IMR-90 (cell line): Measurements from ENCODE around the gene PIRT. TPM values are rescaled to one million over a fixed set of nuclear protein-coding genes. Genes with fewer than 3 reads are reported as not detected.

Experiments used
- ATAC-seq: fragments of 200-7000 bp; cut with Tn5 transposase; 2 replicates; pipeline ENCODE4 v1.9.1; 2020; ENCODE audit warnings: low read depth, mild to moderate bottlenecking, moderate library complexity
- BruUV-seq: library from RNA; stranded (reverse); fragments of 400-500 nt; replicated peaks from 2 replicates; lab custom pipeline; 2021; lab: Mats Ljungman, UMichigan
- CTCF ChIA-PET: fragments of 300-600 bp; formaldehyde crosslinking; extraction: SDS; loops from one replicate; lab custom pipeline; 2021; ENCODE audit warnings: antibody characterized with exemption; lab: Yijun Ruan, JAX
- POLR2A ChIA-PET: fragments of 300-600 bp; sonication (Branson Sonifier 250); formaldehyde crosslinking; loops from one replicate; lab custom pipeline; 2022; ENCODE audit warnings: antibody characterized with exemption; ENCODE audit not compliant: unreplicated experiment; lab: Charles Lee
- DNase-seq: peaks from one replicate; pipeline ENCODE4 v3.0.0; 2013
- H2AFZ ChIP-seq: replicated peaks from 2 replicates; pipeline ENCODE3; 2013; ENCODE audit warnings: low read length, mild to moderate bottlenecking; ENCODE audit not compliant: poor library complexity
- H2AK5ac ChIP-seq: 2 replicates; pipeline ENCODE4 v1.6.1; 2013; ENCODE audit warnings: low read depth, low read length, inconsistent platforms
- H2AK9ac ChIP-seq: replicated peaks from 2 replicates; pipeline ENCODE3; 2013; ENCODE audit warnings: mild to moderate bottlenecking, low read depth, low read length, moderate library complexity; ENCODE audit not compliant: poor library complexity
- H2BK120ac ChIP-seq: 2 replicates; pipeline ENCODE4 v1.6.1; 2013; ENCODE audit warnings: low read depth, low read length, inconsistent platforms
- H2BK15ac ChIP-seq: 3 replicates; pipeline ENCODE4 v1.6.1; 2013; ENCODE audit warnings: low read depth, low read length, inconsistent platforms
- H2BK20ac ChIP-seq: 2 replicates; pipeline ENCODE4 v1.6.1; 2013; ENCODE audit warnings: low read depth, mild to moderate bottlenecking, inconsistent platforms, low read length, moderate library complexity
- H2BK5ac ChIP-seq: 2 replicates; pipeline ENCODE4 v1.6.1; 2013; ENCODE audit warnings: mild to moderate bottlenecking, low read depth, low read length, inconsistent platforms; ENCODE audit not compliant: poor library complexity, severe bottlenecking
- H3K14ac ChIP-seq: replicated peaks from 2 replicates; pipeline ENCODE4 v1.6.1; 2013; ENCODE audit warnings: low read depth, low read length, inconsistent platforms
- H3K18ac ChIP-seq: 2 replicates; pipeline ENCODE4 v1.6.1; 2013; ENCODE audit warnings: low read depth, low read length, control low read depth
- H3K23ac ChIP-seq: 2 replicates; pipeline ENCODE4 v1.6.1; 2013; ENCODE audit warnings: low read depth, low read length, inconsistent platforms
- H3K27ac ChIP-seq: 2 replicates; pipeline ENCODE4 v1.5.1; 2013; ENCODE audit warnings: mild to moderate bottlenecking, control low read depth, low read length; ENCODE audit not compliant: insufficient read depth
- H3K27me3 ChIP-seq: 2 replicates; pipeline ENCODE4 v1.6.1; 2013; ENCODE audit warnings: low read length; ENCODE audit not compliant: control insufficient read depth, insufficient read depth
- H3K36me3 ChIP-seq: 2 replicates; pipeline ENCODE4 v1.6.1; 2013; ENCODE audit warnings: low read length, mixed read lengths; ENCODE audit not compliant: control insufficient read depth, insufficient read depth
- H3K4ac ChIP-seq: 2 replicates; pipeline ENCODE4 v1.6.1; 2013; ENCODE audit warnings: low read depth, low read length, inconsistent platforms
- H3K4me1 ChIP-seq: 2 replicates; pipeline ENCODE4 v1.6.1; 2013; ENCODE audit warnings: low read length, mixed read lengths; ENCODE audit not compliant: control insufficient read depth, insufficient read depth
- H3K4me2 ChIP-seq: 2 replicates; pipeline ENCODE4 v1.6.1; 2013; ENCODE audit warnings: low read depth, mild to moderate bottlenecking, control low read depth, low read length, moderate library complexity
- H3K4me3 ChIP-seq: 2 replicates; pipeline ENCODE4 v1.5.1; 2013; ENCODE audit warnings: low read depth, mild to moderate bottlenecking, control low read depth, low read length, moderate library complexity; ENCODE audit not compliant: insufficient read depth
- H3K56ac ChIP-seq: 2 replicates; pipeline ENCODE4 v1.6.1; 2013; ENCODE audit warnings: low read length, inconsistent platforms; ENCODE audit not compliant: insufficient read depth; ENCODE audit errors: extremely low read depth
- H3K79me1 ChIP-seq, 2 experiments: 2 replicates each; pipeline ENCODE4 v1.6.1; 2013; ENCODE audit warnings: low read length in 2 of 2, inconsistent platforms in 1 of 2, low read depth in 1 of 2
- H3K9ac ChIP-seq: 2 replicates; pipeline ENCODE4 v1.6.1; 2013; ENCODE audit warnings: low read depth, low read length, control low read depth
- H3K9me1 ChIP-seq: 2 replicates; pipeline ENCODE4 v1.6.1; 2013; ENCODE audit warnings: low read length, inconsistent platforms; ENCODE audit not compliant: insufficient read depth
- H3K9me3 ChIP-seq: 2 replicates; pipeline ENCODE4 v1.6.1; 2013; ENCODE audit warnings: low read length; ENCODE audit not compliant: control insufficient read depth, insufficient read depth
- H4K20me1 ChIP-seq: 2 replicates; pipeline ENCODE4 v1.6.1; 2013; ENCODE audit warnings: low read length, inconsistent platforms; ENCODE audit not compliant: insufficient read depth
- H4K5ac ChIP-seq: 2 replicates; pipeline ENCODE4 v1.6.1; 2013; ENCODE audit warnings: mild to moderate bottlenecking, low read depth, low read length, control low read depth
- H4K8ac ChIP-seq, 2 experiments: 2 replicates each; pipeline ENCODE4 v1.6.1; 2013; ENCODE audit warnings: low read depth in 2 of 2, low read length in 2 of 2, control low read depth in 1 of 2, inconsistent platforms in 1 of 2
- H4K91ac ChIP-seq: 2 replicates; pipeline ENCODE4 v1.6.1; 2013; ENCODE audit warnings: low read depth, low read length, inconsistent platforms; ENCODE audit not compliant: insufficient read depth
- BHLHE40 ChIP-seq: fragments of 150-350 bp; IDR thresholded peaks from 2 replicates; pipeline ENCODE4 v1.6.1; 2016; ENCODE audit warnings: mild to moderate bottlenecking, low read depth, low read length
- CEBPB ChIP-seq: IDR thresholded peaks from 2 replicates; pipeline ENCODE4 v1.6.1; 2012; ENCODE audit warnings: low read depth, low read length, improper control_type of control experiment
- CHD1 ChIP-seq: IDR thresholded peaks from 2 replicates; pipeline ENCODE4 v1.6.1; 2012; ENCODE audit warnings: low read depth, low read length, improper control_type of control experiment
- FOS ChIP-seq: fragments of 150-350 bp; IDR thresholded peaks from 2 replicates; pipeline ENCODE4 v1.6.1; 2016; ENCODE audit warnings: low read depth, low read length
- MAFK ChIP-seq: IDR thresholded peaks from 2 replicates; pipeline ENCODE4 v1.6.1; 2012; ENCODE audit warnings: low read depth, low read length, improper control_type of control experiment
- MAZ ChIP-seq: IDR thresholded peaks from 2 replicates; pipeline ENCODE4 v1.6.1; 2012; ENCODE audit warnings: low read depth, mild to moderate bottlenecking, low read length, improper control_type of control experiment, moderate library complexity, borderline replicate concordance
- MXI1 ChIP-seq: IDR thresholded peaks from 2 replicates; pipeline ENCODE4 v1.6.1; 2012; ENCODE audit warnings: low read depth, mild to moderate bottlenecking, low read length, moderate library complexity, borderline replicate concordance
- NFE2L2 ChIP-seq: fragments of 150-350 bp; IDR thresholded peaks from 2 replicates; pipeline ENCODE4 v1.6.1; 2016; ENCODE audit warnings: low read depth, mild to moderate bottlenecking, low read length
- POLR2A ChIP-seq: IDR thresholded peaks from 2 replicates; pipeline ENCODE4 v1.6.1; 2012; ENCODE audit warnings: mild to moderate bottlenecking, low read depth, low read length
- RCOR1 ChIP-seq: IDR thresholded peaks from 2 replicates; pipeline ENCODE4 v1.6.1; 2012; ENCODE audit warnings: mild to moderate bottlenecking, low read length, improper control_type of control experiment; ENCODE audit not compliant: insufficient replicate concordance
- RFX5 ChIP-seq: IDR thresholded peaks from 2 replicates; pipeline ENCODE4 v1.8.0; 2012; ENCODE audit warnings: low read depth, mild to moderate bottlenecking, low read length, moderate library complexity
- SMC3 ChIP-seq: fragments of 150-350 bp; IDR thresholded peaks from 2 replicates; pipeline ENCODE4 v1.6.1; 2016; ENCODE audit warnings: low read depth, mild to moderate bottlenecking, antibody characterized with exemption, low read length, moderate library complexity
- WGBS, 2 experiments: methylation state at CpG; one replicate each; pipeline versions ENCODE4 v1.1.5 to v1.1.7; 2013; ENCODE audit warnings: missing lambda C conversion rate in 2 of 2; ENCODE audit not compliant: insufficient read length in 1 of 2; ENCODE audit errors: extremely low coverage in 2 of 2; 5-methylcytosine and 5-hydroxymethylcytosine counted together
- dilution Hi-C: fragments of 300-500 bp; cut with HindIII; formaldehyde crosslinking; loops from one replicate; pipeline ENCODE4 v1.14.3; 2018; ENCODE audit warnings: low sequenced_read_pairs; ENCODE audit not compliant: unreplicated experiment
- in situ Hi-C: fragments of 300-500 bp; cut with MboI; formaldehyde crosslinking; loops from 3 replicates; pipeline ENCODE4 v1.14.3; 2019; ENCODE audit warnings: low sequenced_read_pairs, inconsistent platforms, mixed read lengths
- intact Hi-C: fragments of 100-400 bp; cut with micrococcal nuclease; formaldehyde crosslinking; loops from 2 replicates; pipeline ENCODE4 v1.10.0; 2022
- polyA plus RNA-seq, 3 experiments: library from polyadenylated mRNA; depleted of rRNA; stranded (reverse); fragments of >200 nt; gene quantifications; 2 replicates each; pipeline ENCODE4 v1.2.3, GENCODE V29; 2012; ENCODE audit warnings: low replicate concordance in 1 of 3
- total RNA-seq: library from RNA; depleted of rRNA; stranded (reverse); fragments of >200 nt; gene quantifications from 2 replicates; pipeline ENCODE4 v1.2.3, GENCODE V29; 2012
- TF ChIP-seq, protein P1 (sequence below): fragments of 150-350 bp; IDR thresholded peaks from 2 replicates; pipeline ENCODE4 v1.6.1; 2016; ENCODE audit warnings: low read depth, mild to moderate bottlenecking, low read length, moderate library complexity, borderline replicate concordance
- TF ChIP-seq, protein P2 (sequence below): conservative IDR thresholded peaks from 2 replicates; pipeline ENCODE4 v1.5.1; 2012; ENCODE audit warnings: mild to moderate bottlenecking, low read depth, low read length, improper control_type of control experiment
- TF ChIP-seq, protein P3 (sequence below): fragments of 150-350 bp; IDR thresholded peaks from 2 replicates; pipeline ENCODE4 v1.6.1; 2017; ENCODE audit warnings: mild to moderate bottlenecking, antibody characterized with exemption, low read length, low read depth

PIRT gene
- total and polyA plus RNA-seq, 2 of the 4 experiments (the other 2 are of a cell fraction) = not detected

DNA sequence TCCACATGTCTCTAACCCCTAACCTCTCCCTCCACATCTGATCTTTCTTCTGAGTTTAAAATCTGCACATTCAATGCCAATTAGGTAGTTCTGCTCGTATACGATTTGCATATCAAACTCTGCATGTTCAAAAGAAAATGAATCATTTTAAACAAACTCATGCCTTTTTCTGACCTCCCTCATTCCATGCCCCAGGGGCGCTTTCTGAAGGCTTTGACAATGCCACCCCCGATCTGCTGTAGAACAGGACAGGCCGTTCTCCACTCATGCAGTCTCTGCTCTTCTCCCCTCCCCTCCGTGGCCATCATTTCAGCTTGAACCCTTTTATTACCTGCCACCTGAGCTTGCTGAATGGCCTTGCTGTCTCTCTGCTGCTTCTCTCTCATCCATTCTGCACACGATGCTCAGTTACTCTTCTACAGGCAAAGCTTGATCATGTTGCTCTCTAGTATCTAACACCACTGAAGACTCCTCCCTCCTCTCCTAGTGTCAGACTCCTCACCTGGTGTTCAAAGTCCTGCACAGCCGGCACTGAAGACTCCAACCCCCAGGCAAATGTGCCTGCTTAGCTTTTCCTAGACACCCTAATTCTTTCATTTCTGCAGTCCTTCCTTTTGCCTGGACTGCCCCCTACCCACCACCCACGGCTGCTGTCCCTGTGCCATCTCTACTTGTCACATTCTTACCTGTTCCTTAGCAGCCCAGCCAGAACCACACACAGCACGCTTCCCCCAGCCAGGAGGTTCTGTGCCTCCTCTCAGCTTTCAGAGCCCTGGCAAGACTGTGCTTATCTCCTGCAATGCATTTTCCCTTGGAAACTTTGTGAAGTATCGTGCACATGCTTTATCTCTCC, 40.2 kb downstream of the PIRT start:
- CTCF ChIA-PET = no interaction called here
- ATAC-seq = no peak
- in situ Hi-C loops = no loop called here
- TF ChIP-seq, protein P1, sequence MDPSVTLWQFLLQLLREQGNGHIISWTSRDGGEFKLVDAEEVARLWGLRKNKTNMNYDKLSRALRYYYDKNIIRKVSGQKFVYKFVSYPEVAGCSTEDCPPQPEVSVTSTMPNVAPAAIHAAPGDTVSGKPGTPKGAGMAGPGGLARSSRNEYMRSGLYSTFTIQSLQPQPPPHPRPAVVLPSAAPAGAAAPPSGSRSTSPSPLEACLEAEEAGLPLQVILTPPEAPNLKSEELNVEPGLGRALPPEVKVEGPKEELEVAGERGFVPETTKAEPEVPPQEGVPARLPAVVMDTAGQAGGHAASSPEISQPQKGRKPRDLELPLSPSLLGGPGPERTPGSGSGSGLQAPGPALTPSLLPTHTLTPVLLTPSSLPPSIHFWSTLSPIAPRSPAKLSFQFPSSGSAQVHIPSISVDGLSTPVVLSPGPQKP = no peak
- no peak for TF ChIP-seq MXI1
- TF ChIP-seq MAFK = no peak
- TF ChIP-seq POLR2A = no peak
- no peak for TF ChIP-seq RCOR1
- no peak for TF ChIP-seq CHD1
- TF ChIP-seq, protein P2, sequence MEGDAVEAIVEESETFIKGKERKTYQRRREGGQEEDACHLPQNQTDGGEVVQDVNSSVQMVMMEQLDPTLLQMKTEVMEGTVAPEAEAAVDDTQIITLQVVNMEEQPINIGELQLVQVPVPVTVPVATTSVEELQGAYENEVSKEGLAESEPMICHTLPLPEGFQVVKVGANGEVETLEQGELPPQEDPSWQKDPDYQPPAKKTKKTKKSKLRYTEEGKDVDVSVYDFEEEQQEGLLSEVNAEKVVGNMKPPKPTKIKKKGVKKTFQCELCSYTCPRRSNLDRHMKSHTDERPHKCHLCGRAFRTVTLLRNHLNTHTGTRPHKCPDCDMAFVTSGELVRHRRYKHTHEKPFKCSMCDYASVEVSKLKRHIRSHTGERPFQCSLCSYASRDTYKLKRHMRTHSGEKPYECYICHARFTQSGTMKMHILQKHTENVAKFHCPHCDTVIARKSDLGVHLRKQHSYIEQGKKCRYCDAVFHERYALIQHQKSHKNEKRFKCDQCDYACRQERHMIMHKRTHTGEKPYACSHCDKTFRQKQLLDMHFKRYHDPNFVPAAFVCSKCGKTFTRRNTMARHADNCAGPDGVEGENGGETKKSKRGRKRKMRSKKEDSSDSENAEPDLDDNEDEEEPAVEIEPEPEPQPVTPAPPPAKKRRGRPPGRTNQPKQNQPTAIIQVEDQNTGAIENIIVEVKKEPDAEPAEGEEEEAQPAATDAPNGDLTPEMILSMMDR = no peak
- TF ChIP-seq BHLHE40 = no peak
- TF ChIP-seq, protein P3, sequence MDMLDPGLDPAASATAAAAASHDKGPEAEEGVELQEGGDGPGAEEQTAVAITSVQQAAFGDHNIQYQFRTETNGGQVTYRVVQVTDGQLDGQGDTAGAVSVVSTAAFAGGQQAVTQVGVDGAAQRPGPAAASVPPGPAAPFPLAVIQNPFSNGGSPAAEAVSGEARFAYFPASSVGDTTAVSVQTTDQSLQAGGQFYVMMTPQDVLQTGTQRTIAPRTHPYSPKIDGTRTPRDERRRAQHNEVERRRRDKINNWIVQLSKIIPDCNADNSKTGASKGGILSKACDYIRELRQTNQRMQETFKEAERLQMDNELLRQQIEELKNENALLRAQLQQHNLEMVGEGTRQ = no peak
- no peak for TF ChIP-seq RFX5
- no peak for TF ChIP-seq NFE2L2
- TF ChIP-seq SMC3 = no peak
- TF ChIP-seq CEBPB = no peak
- TF ChIP-seq MAZ = no peak
- TF ChIP-seq FOS = no peak

More for the DNA sequence above, 40.2 kb downstream of the PIRT start:
- H3K4ac ChIP-seq = no peak overlapping the region
- H2BK5ac ChIP-seq = no peak overlapping the region
- H3K9me3 ChIP-seq = no peaks in the 10 kb centered on the region
- no TSS peak for BruUV-seq
- H3K27ac ChIP-seq = no peak overlapping the region
- H4K5ac ChIP-seq = no peak overlapping the region
- no peaks in the 10 kb centered on the region for H3K79me1 ChIP-seq
- no peak overlapping the region for H3K14ac ChIP-seq
- no peak overlapping the region for H4K8ac ChIP-seq
- dilution Hi-C loops = no loop called here
- no peaks in the 10 kb centered on the region for H3K36me3 ChIP-seq
- H3K4me1 ChIP-seq = no peaks in the 10 kb centered on the region
- H2BK15ac ChIP-seq = no peak overlapping the region
- no peak overlapping the region for H3K9ac ChIP-seq
- no peak overlapping the region for H3K23ac ChIP-seq
- no peaks in the 10 kb centered on the region for H3K9me1 ChIP-seq
- intact Hi-C loops = no loop called here
- no peak overlapping the region for H3K18ac ChIP-seq
- no peak for DNase-seq
- H2AK9ac ChIP-seq = no peak overlapping the region
- no peak overlapping the region for H3K4me3 ChIP-seq
- no peak overlapping the region for H2BK20ac ChIP-seq
- no peaks in the 10 kb centered on the region for H3K27me3 ChIP-seq
- H2AK5ac ChIP-seq = no peak overlapping the region
- H4K20me1 ChIP-seq = no peaks in the 10 kb centered on the region
- H3K56ac ChIP-seq = no peak overlapping the region
- WGBS, 2 experiments = 34% methylated on average over 8 of the region's 11 CpGs; no CpG with 5 or more reads in 1 of the 2 experiments
- H2AFZ ChIP-seq = no peak overlapping the region
- no peak overlapping the region for H2BK120ac ChIP-seq
- H4K91ac ChIP-seq = no peak overlapping the region
- POLR2A ChIA-PET = no interaction called here
- no peak overlapping the region for H3K4me2 ChIP-seq
